ENCODE data around the gene PHACTR1.

PHACTR1 gene

DNA sequence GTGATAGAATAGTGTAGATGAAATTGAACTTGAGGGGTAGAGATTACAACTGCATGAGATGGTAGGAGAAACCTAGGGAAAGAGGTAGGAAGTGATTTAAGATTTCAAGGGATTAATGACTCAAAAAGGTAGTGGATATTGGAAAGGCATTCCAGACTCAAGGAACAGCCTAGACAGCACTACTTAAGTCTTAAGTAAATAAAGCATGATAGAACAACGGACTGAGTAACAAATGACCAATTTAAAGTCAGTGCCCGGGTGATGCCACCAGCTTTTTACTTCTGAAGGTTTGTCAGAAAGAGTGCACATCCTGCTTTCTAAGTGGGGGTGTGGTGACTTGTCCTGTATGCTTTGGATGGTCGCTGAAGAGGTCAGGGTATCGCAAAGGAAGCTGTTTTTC lies 81.8 kb downstream of the PHACTR1 start:
- TF ChIP-seq, protein P1, sequence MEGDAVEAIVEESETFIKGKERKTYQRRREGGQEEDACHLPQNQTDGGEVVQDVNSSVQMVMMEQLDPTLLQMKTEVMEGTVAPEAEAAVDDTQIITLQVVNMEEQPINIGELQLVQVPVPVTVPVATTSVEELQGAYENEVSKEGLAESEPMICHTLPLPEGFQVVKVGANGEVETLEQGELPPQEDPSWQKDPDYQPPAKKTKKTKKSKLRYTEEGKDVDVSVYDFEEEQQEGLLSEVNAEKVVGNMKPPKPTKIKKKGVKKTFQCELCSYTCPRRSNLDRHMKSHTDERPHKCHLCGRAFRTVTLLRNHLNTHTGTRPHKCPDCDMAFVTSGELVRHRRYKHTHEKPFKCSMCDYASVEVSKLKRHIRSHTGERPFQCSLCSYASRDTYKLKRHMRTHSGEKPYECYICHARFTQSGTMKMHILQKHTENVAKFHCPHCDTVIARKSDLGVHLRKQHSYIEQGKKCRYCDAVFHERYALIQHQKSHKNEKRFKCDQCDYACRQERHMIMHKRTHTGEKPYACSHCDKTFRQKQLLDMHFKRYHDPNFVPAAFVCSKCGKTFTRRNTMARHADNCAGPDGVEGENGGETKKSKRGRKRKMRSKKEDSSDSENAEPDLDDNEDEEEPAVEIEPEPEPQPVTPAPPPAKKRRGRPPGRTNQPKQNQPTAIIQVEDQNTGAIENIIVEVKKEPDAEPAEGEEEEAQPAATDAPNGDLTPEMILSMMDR (IDR thresholded peaks at IDR 0.05; ENCODE audit: insufficient read depth, low read depth, low read length, missing control alignments), result no peak
- no peak for DNase-seq (ENCODE audit: low read depth)
- H3K4me3 ChIP-seq (ENCODE audit: low read depth, low read length), result no peak overlapping the region

DNA sequence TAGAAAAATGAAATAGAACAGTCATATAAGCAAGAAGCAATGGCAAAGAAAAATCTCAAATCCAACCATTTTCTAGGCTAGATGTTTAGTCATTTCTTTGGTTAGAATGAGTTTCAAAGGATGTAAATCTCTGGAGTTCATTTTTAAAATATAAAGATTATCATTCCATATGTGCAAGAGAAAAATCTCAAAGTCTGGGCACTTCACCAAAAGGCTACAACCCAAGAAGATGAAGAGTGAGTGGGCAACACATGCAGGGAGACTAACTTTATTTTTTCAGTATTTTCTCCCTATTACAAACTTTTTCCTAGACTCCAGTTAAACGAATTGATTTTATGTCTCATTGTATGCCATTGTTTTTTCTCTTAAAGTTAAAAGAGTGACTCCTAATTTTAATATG lies 83.6 kb downstream of the PHACTR1 start:
- TF ChIP-seq, protein P1 (IDR thresholded peaks at IDR 0.05; ENCODE audit: insufficient read depth, low read depth, low read length, missing control alignments), result no peak
- H3K4me3 ChIP-seq (ENCODE audit: low read depth, low read length), result no peak overlapping the region
- no peak for DNase-seq (ENCODE audit: low read depth)

DNA sequence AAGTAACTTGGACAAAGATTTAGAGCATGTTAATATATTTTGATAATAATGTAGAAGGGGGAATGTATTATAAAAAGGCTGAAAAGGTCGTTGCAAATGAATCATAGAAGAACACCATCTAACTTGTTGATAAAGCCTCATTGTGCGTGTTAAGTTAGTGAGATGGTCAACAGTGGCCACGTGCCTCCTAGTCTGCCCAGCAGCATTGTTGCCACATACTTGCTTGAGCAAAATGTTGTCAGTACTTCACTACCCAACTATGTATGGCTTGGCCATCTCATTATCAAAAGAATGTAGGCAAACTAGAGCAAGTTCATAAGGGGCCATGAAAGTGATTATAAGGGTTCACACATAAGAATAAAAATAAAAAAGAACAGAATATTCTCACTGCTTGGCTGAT lies 84.6 kb downstream of the PHACTR1 start:
- H3K4me3 ChIP-seq (ENCODE audit: low read depth, low read length), result no peak overlapping the region
- TF ChIP-seq, protein P1 (IDR thresholded peaks at IDR 0.05; ENCODE audit: insufficient read depth, low read depth, low read length, missing control alignments), result no peak
- DNase-seq (ENCODE audit: low read depth), result no peak

DNA sequence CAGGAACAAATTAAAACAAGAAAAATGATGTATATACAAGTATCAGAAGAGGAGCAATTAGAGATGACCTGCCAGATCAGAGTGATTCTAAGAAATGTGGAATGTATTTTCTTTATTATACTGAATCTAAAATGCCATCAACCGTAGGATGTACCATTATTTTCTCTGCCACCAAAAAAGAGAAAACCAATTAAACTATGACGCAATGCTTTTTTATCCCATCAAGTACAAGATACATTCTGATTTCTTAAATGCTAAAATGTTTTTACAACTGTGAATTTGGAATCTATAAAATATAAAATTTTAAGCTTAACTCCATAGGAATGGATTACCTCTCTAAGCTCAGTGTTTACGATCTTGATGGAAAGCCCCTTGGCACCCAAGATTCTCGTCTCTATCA lies 85.9 kb downstream of the PHACTR1 start:
- no peak for DNase-seq (ENCODE audit: low read depth)
- no peak overlapping the region for H3K4me3 ChIP-seq (ENCODE audit: low read depth, low read length)
- TF ChIP-seq, protein P1 (IDR thresholded peaks at IDR 0.05; ENCODE audit: insufficient read depth, low read depth, low read length, missing control alignments), result no peak

DNA sequence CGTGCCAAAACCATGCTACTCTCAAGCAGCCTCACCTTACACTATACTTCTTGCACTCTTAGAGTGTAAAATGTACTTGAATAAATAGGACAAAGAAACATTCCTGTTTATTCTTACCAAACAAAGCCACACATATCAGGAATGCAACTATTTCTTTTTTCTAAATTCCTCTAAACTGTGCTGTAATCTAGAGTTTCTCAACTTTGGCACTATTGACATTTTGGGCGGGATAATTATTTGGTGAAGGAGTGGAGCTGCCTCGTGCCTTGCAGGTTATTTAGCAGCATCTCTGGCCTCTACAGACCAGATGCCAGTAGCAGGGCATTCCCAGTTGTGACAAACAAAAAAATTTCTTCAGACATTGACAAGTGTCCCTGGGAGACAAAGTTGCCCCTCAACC lies 86.9 kb downstream of the PHACTR1 start:
- H3K4me3 ChIP-seq (ENCODE audit: low read depth, low read length), result no peak overlapping the region
- DNase-seq (ENCODE audit: low read depth), result no peak
- TF ChIP-seq, protein P1 (IDR thresholded peaks at IDR 0.05; ENCODE audit: insufficient read depth, low read depth, low read length, missing control alignments), result no peak

DNA sequence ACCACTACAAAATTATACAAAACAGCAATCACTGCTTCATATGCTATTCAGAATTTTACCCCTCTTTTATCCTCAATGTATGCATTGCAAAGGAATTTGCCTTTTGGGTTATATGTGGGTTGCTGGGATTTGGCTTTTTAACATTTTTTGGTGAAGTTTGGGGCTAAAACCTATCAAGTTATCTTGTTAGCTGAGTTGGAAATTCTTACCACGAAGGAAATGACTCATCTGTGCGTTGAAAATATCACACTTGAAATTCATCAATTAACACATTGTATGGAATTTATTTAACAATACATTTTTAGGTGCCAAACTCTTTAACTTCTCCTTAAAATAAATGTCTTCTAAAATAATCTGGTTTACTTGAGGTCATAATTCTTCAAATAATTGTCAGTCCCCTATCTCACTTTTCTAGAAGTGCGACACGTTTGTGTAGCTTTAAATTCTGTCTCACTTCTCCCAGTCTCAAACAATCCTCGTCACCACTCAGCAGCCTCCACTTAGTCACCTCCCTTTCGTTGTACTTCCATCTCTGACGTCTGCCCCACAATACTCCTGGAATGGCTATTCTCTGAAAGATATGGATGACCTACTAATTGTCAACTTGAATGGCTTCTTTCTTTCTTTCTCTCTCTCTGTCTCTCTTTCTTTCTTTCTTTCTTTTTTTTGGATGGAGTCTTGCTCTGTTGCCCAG lies 88.5 kb downstream of the PHACTR1 start:
- TF ChIP-seq, protein P1 (IDR thresholded peaks at IDR 0.05; ENCODE audit: insufficient read depth, low read depth, low read length, missing control alignments), result no peak
- DNase-seq (ENCODE audit: low read depth), result no peak
- H3K4me3 ChIP-seq (ENCODE audit: low read depth, low read length), result no peak overlapping the region

DNA sequence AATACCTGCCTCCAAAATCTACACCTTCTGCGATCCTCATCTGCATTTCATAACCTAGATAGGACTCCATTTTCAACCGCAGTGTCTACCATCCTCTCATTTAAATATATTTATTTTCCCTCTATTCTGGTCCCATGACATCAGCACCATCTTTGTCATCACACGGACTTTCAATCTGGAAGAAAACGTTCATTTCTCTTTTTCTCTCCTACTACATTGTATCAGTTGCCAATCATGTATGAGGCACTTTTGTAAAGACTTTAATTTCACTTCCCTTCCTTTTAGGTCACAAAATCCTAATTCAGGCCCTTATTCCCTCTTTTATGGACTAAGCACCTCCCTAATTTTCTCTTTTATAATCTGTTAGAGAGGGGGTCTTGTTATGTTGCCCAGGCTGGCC lies 89.6 kb downstream of the PHACTR1 start:
- TF ChIP-seq, protein P1 (IDR thresholded peaks at IDR 0.05; ENCODE audit: insufficient read depth, low read depth, low read length, missing control alignments), result no peak
- DNase-seq (ENCODE audit: low read depth), result no peak
- H3K4me3 ChIP-seq (ENCODE audit: low read depth, low read length), result no peak overlapping the region

All from GM12865 (cell line).